DOHH2 (cell line): ENCODE measurements around the gene IRF9.

Source experiments
- H3F3A ChIP-seq: fragments of 200-600 bp; sonication (generic), shearing (Covaris generic); 2 replicates; pipeline ENCODE4 v1.6.0; 2016; ENCODE audit warnings: antibody characterized with exemption, mild to moderate bottlenecking; ENCODE audit not compliant: control insufficient read depth, insufficient read depth
- H3K27ac ChIP-seq: fragments of 200-600 bp; sonication (generic); 2 replicates; pipeline ENCODE4 v1.5.1; 2014; ENCODE audit warnings: low read depth, mild to moderate bottlenecking, low read length, moderate library complexity
- H3K27me3 ChIP-seq: fragments of 200-600 bp; sonication (generic); 2 replicates; pipeline ENCODE4 v1.6.1; 2014; ENCODE audit warnings: mild to moderate bottlenecking, low read length, mixed read lengths; ENCODE audit not compliant: control insufficient read depth
- H3K36me3 ChIP-seq: fragments of 200-600 bp; sonication (generic); 2 replicates; pipeline ENCODE4 v1.6.1; 2014; ENCODE audit warnings: mild to moderate bottlenecking, low read length, moderate library complexity, mixed read lengths; ENCODE audit not compliant: control insufficient read depth
- H3K4me1 ChIP-seq: fragments of 200-600 bp; sonication (generic); 2 replicates; pipeline ENCODE4 v1.6.1; 2014; ENCODE audit warnings: mild to moderate bottlenecking, low read length, mixed read lengths; ENCODE audit not compliant: control insufficient read depth
- H3K4me2 ChIP-seq: fragments of 200-600 bp; sonication (generic); 2 replicates; pipeline ENCODE4 v1.6.0; 2014; ENCODE audit warnings: mild to moderate bottlenecking, low read length, moderate library complexity
- H3K4me3 ChIP-seq: fragments of 200-600 bp; sonication (generic); 2 replicates; pipeline ENCODE4 v1.5.1; 2014; ENCODE audit warnings: mild to moderate bottlenecking, low read length, mixed read lengths
- H3K79me2 ChIP-seq: fragments of 200-600 bp; sonication (generic); 2 replicates; pipeline ENCODE4 v1.6.1; 2014; ENCODE audit warnings: mild to moderate bottlenecking, low read length, mixed read lengths; ENCODE audit not compliant: control insufficient read depth
- H3K9me2 ChIP-seq: fragments of 200-600 bp; sonication (generic); replicated peaks from 2 replicates; pipeline ENCODE4 v1.6.1; 2014; ENCODE audit warnings: mild to moderate bottlenecking, low read length, mixed read lengths; ENCODE audit not compliant: control insufficient read depth
- H3K9me3 ChIP-seq: fragments of 200-600 bp; sonication (generic); 2 replicates; pipeline ENCODE4 v1.6.1; 2014; ENCODE audit warnings: antibody characterized with exemption, low read length, mixed read lengths; ENCODE audit not compliant: control insufficient read depth, insufficient read depth
- H4K20me1 ChIP-seq: fragments of 200-600 bp; sonication (generic); 2 replicates; pipeline ENCODE4 v1.6.0; 2014; ENCODE audit warnings: low read depth, mild to moderate bottlenecking, antibody characterized with exemption, low read length, moderate library complexity; ENCODE audit not compliant: control insufficient read depth, insufficient read depth
- CTCF ChIP-seq: fragments of 200-600 bp; sonication (generic); IDR thresholded peaks from one replicate; pipeline ENCODE4 v1.5.1; 2014; ENCODE audit warnings: antibody characterized with exemption, mild to moderate bottlenecking, low read depth, low read length; ENCODE audit not compliant: poor library complexity, severe bottlenecking
- EZH2phosphoT487 ChIP-seq: fragments of 200-600 bp; sonication (generic); IDR thresholded peaks from 2 replicates; pipeline ENCODE4 v1.6.1; 2017; ENCODE audit warnings: borderline replicate concordance, mild to moderate bottlenecking, antibody characterized with exemption, low read length, moderate library complexity, mixed read lengths

The IRF9 gene

GRCh38 chr14:24135834-24136683 lies 25.0 kb upstream of the IRF9 start, which contains the start of gene PSME1:
Gene PSME1 (plus strand): TSS chr14:24136194. CDS start chr14:24136263, 69 bp downstream.
- Histone ChIP-seq H3K9me2 (no peaks in the 10 kb centered on the region), H3K4me2 (peak within 1 kb of the TSS; percentile 95), H3K4me3 (peak within 1 kb of the TSS; percentile 88), H3K79me2 (peaks cover 37% of the 10 kb centered on the region), H3K27me3 (no peaks in the 10 kb centered on the region), H3K9me3 (no peaks in the 10 kb centered on the region), H3K4me1 (peaks cover 28% of the 10 kb centered on the region), H3F3A (peaks cover 5% of the 10 kb centered on the region; the same call in 1 of the 2 replicates), H3K27ac (peak within 1 kb of the TSS; percentile 23; the same call in 1 of the 2 replicates), H3K36me3 (peaks cover 36% of the 10 kb centered on the region), H4K20me1 (no peaks in the 10 kb centered on the region)
- TF ChIP-seq EZH2phosphoT487: no peak
- TF ChIP-seq CTCF: no peak

- no peak overlapping the region for H3K27ac ChIP-seq
- no peaks in the 10 kb centered on the region for H3K9me2 ChIP-seq
- H3F3A ChIP-seq: peaks cover 5% of the 10 kb centered on the region; the same call in 1 of the 2 replicates
- peak overlapping the region; percentile 95 for H3K4me2 ChIP-seq
- H3K79me2 ChIP-seq: peaks cover 38% of the 10 kb centered on the region
- peaks cover 29% of the 10 kb centered on the region for H3K4me1 ChIP-seq
- H3K9me3 ChIP-seq: no peaks in the 10 kb centered on the region
- H3K4me3 ChIP-seq: peak overlapping the region; percentile 88
- H3K36me3 ChIP-seq: peaks cover 38% of the 10 kb centered on the region
- no peaks in the 10 kb centered on the region for H4K20me1 ChIP-seq
- TF ChIP-seq CTCF: no peak
- no peak for TF ChIP-seq EZH2phosphoT487
- no peaks in the 10 kb centered on the region for H3K27me3 ChIP-seq
Measured at GRCh38 chr14:24136684-24137528, 24.2 kb upstream of the IRF9 start.

- peak overlapping the region; percentile 95 for H3K4me2 ChIP-seq
- peaks cover 43% of the 10 kb centered on the region for H3K36me3 ChIP-seq
- no peak overlapping the region for H3K4me3 ChIP-seq
- H3K27ac ChIP-seq: no peak overlapping the region
- H3F3A ChIP-seq: peaks cover 5% of the 10 kb centered on the region; the same call in 1 of the 2 replicates
- no peaks in the 10 kb centered on the region for H4K20me1 ChIP-seq
- H3K27me3 ChIP-seq: no peaks in the 10 kb centered on the region
- peaks cover 34% of the 10 kb centered on the region for H3K4me1 ChIP-seq
- no peaks in the 10 kb centered on the region for H3K9me3 ChIP-seq
- TF ChIP-seq CTCF (no peak), EZH2phosphoT487 (no peak)
- no peaks in the 10 kb centered on the region for H3K9me2 ChIP-seq
- peaks cover 38% of the 10 kb centered on the region for H3K79me2 ChIP-seq
Measured at GRCh38 chr14:24137529-24138395, 23.3 kb upstream of the IRF9 start.
